Stomach (tissue), 4 donors: ENCODE results near the gene COL23A1.

Experiments used
- EP300 ChIP-seq: sonication (generic); formaldehyde crosslinking; IDR thresholded peaks from one replicate; pipeline ENCODE4 v1.6.1; 2017; ENCODE audit warnings: antibody characterized with exemption
- POLR2A ChIP-seq, 4 donors: fragments of 450-650 bp; IDR thresholded peaks; one replicate each; pipeline ENCODE4 v1.6.1; 2016; ENCODE audit warnings: antibody characterized with exemption in 4 of 4, control low read depth in 2 of 4, mild to moderate bottlenecking in 1 of 4, moderate library complexity in 1 of 4
- POLR2AphosphoS5 ChIP-seq, 3 donors: sonication (generic); formaldehyde crosslinking; IDR thresholded peaks; one replicate each; pipeline ENCODE4 v1.6.1; 2016; ENCODE audit warnings: antibody characterized with exemption in 3 of 3
- TF ChIP-seq, protein P1 (sequence below), 7 experiments: fragments of 450-650 bp in 4 of 7; fragments of 200-600 bp in 3 of 7; sonication (generic) in 3 of 7; IDR thresholded peaks; one replicate each; pipeline ENCODE4 v1.5.1; 2016 to 2019; ENCODE audit warnings: antibody characterized with exemption in 7 of 7, control low read depth in 2 of 7, mild to moderate bottlenecking in 1 of 7

DNA sequence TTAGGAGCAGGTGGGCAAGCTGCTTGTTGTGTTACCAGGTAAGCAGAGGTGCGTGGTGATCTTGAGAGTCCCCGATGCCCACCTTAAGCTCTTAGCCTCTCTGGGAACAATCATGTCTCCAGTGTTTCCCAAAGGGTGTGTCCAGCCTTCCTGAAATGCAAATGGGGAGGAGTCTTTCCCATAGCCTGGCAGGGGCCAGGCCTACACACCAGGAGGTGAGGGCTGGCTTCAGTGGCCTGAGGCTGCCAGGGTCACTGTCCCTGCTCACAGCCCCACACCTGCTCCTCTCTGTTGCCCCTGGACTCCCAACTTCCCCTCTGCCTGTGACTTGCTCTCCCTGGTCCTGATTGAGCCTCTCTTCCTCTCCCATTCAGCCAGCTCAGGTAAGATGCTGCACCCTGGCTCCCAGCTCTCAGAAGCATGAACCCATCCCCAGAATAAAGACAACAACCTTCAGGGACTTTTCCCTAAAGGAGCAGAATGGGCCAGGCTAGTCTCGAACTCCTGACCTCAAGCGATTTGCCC is 291.8 kb downstream of the COL23A1 start:
- TF ChIP-seq, protein P1, sequence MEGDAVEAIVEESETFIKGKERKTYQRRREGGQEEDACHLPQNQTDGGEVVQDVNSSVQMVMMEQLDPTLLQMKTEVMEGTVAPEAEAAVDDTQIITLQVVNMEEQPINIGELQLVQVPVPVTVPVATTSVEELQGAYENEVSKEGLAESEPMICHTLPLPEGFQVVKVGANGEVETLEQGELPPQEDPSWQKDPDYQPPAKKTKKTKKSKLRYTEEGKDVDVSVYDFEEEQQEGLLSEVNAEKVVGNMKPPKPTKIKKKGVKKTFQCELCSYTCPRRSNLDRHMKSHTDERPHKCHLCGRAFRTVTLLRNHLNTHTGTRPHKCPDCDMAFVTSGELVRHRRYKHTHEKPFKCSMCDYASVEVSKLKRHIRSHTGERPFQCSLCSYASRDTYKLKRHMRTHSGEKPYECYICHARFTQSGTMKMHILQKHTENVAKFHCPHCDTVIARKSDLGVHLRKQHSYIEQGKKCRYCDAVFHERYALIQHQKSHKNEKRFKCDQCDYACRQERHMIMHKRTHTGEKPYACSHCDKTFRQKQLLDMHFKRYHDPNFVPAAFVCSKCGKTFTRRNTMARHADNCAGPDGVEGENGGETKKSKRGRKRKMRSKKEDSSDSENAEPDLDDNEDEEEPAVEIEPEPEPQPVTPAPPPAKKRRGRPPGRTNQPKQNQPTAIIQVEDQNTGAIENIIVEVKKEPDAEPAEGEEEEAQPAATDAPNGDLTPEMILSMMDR (IDR thresholded peaks at IDR 0.05): no peak
- TF ChIP-seq POLR2A (IDR thresholded peaks at IDR 0.05): no peak
- TF ChIP-seq POLR2AphosphoS5 (IDR thresholded peaks at IDR 0.05): no peak
- no peak for TF ChIP-seq EP300
